ENCODE data around the gene RNASE8.

The RNASE8 gene

DNA sequence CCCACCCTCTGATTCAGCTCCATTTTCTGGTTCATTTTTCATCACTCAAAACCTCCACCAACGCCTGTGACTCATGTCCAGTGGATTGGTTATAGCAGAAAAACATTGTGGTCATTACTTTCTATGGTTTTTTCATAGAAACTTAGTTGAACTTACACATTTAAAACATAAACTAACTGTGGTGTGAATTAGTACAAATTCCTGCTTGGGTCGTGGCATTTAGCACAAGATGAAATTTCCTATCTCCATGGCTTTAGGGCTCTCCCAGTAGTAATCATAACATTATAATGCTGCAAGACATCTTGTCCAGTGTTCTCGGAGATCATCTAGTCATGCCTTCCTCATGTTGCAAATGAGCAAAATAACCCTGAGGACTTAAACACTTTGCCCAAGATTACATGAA lies 8.3 kb upstream of the RNASE8 start:
- Histone ChIP-seq H3K4me3 (ENCODE audit: low read depth in 1 of 5, low read length in 5 of 5) (no peak overlapping the region), H3K9me3 (ENCODE audit: control insufficient read depth in 5 of 5, low read length in 5 of 5) (no peaks in the 10 kb centered on the region), H3K27ac (ENCODE audit: low read depth, low read length) (peak overlapping the region; percentile 48), H3K27me3 (ENCODE audit: control insufficient read depth in 5 of 5, insufficient read depth in 4 of 5, low read length in 5 of 5) (no peaks in the 10 kb centered on the region), H3K9ac (ENCODE audit: low read length in 5 of 5) (no peak overlapping the region), H3K4me1 (ENCODE audit: control insufficient read depth in 5 of 5, insufficient read depth in 5 of 5, low read length in 5 of 5) (peaks cover 2 to 34% (median 28%) of the 10 kb centered on the region in 5 donors), H3K36me3 (ENCODE audit: control insufficient read depth in 5 of 5, insufficient read depth in 5 of 5, low read length in 5 of 5) (no peaks in the 10 kb centered on the region)

DNA sequence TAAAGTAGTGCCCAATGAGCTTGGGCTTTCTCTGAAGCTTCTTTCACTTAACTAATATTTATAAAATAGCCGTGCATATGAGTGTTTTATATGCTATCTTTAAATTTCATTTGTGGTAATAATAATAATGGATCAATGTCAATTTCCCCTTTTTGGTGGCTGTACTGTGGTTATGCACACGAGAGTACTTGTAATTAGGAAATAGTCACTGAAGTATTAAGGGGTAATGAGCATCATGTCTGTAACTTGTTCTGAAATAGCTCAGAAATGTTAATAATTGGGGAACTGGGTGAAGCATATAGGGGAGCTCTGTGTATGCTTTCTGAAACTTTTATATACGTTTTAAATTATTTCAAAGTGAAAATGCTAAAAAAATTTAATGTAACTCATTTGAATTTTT lies 7.0 kb upstream of the RNASE8 start:
- H3K9ac ChIP-seq (ENCODE audit: low read length in 5 of 5), result no peak overlapping the region
- H3K9me3 ChIP-seq (ENCODE audit: control insufficient read depth in 5 of 5, low read length in 5 of 5), result no peaks in the 10 kb centered on the region
- no peaks in the 10 kb centered on the region for H3K27me3 ChIP-seq (ENCODE audit: control insufficient read depth in 5 of 5, insufficient read depth in 4 of 5, low read length in 5 of 5)
- H3K4me1 ChIP-seq (ENCODE audit: control insufficient read depth in 5 of 5, insufficient read depth in 5 of 5, low read length in 5 of 5), result peaks cover 2 to 31% (median 22%) of the 10 kb centered on the region in 5 donors
- H3K4me3 ChIP-seq (ENCODE audit: low read depth in 1 of 5, low read length in 5 of 5), result no peak overlapping the region
- no peaks in the 10 kb centered on the region for H3K36me3 ChIP-seq (ENCODE audit: control insufficient read depth in 5 of 5, insufficient read depth in 5 of 5, low read length in 5 of 5)
- H3K27ac ChIP-seq (ENCODE audit: low read depth, low read length), result no peak overlapping the region

DNA sequence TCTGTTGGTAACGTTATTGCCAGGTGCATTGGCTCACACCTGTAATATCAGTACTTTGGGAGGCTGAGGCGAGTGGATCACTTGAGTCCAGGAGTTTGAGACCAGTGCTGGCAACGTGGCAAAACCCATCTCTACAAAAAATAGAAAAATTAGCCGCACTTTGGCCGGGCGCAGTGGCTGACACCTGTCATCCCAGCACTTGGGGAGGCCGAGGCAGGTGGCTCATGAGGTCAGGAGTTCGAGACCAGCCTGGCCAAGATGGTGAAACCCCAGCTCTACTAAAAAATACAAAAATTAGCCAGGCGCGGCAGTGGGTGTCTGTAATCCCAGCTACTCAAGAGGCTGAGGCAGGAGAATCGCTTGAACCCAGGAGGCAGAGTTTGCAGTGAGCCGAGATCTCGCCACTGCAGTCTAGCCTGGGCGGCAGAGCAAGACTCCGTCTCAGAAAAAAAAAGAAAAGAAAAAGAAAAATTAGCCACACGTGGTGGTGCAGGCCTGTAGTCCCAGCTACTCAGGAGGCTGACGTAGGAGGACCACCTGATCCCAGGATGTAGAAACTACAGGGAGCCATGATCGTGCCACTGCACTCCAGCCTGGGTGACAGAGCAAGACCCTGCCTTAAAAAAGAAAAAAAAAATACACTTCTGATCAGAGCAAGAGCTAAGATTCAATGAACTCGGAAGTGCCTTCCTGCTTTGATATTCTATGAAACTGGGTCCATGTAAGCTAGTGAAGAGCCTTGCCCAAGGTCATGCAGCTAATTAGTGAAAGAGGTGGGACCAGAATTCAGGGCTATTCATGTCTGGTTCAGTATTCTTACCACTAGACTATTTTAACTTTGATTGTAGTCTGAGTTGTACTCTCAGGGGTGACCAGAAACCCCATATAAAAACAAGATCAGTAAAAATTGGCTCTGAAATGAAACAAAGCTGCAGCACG lies 4.2 kb upstream of the RNASE8 start:
- H3K9ac ChIP-seq (ENCODE audit: low read length in 5 of 5), result no peak overlapping the region
- peaks cover 3 to 23% (median 20%) of the 10 kb centered on the region in 5 donors for H3K4me1 ChIP-seq (ENCODE audit: control insufficient read depth in 5 of 5, insufficient read depth in 5 of 5, low read length in 5 of 5)
- no peak overlapping the region for H3K4me3 ChIP-seq (ENCODE audit: low read depth in 1 of 5, low read length in 5 of 5)
- H3K36me3 ChIP-seq (ENCODE audit: control insufficient read depth in 5 of 5, insufficient read depth in 5 of 5, low read length in 5 of 5), result no peaks in the 10 kb centered on the region
- no peaks in the 10 kb centered on the region for H3K9me3 ChIP-seq (ENCODE audit: control insufficient read depth in 5 of 5, low read length in 5 of 5)
- H3K27me3 ChIP-seq (ENCODE audit: control insufficient read depth in 5 of 5, insufficient read depth in 4 of 5, low read length in 5 of 5), result no peaks in the 10 kb centered on the region
- H3K27ac ChIP-seq (ENCODE audit: low read depth, low read length), result no peak overlapping the region

DNA sequence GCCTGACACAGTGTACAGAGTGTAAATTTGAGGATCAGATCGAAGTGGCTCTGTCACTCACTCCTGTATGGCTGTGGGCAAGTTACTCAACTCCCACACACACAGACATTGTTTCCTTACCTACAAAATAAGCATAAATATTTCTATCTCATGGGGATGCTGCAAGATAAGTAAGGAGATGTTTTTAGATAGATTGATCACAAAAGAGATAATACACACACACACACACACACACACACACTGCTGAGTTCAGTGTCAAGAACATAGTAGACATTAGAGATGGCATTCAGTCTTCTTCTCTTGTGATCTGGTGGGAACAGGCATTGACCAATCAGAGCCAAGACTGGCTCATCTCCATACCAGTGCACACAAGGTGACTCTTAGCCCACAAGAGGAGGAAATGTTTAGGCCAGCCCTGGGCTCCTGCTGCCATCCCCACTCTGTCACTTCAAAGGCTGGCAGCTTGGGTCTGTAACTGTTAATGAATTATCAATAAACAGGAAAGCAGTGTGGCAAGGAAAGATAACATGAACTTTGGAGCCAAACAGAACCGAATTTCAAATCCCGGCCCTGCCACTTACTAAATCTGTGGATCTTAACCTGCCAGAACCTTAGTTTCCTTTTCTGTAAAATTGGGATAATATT lies 3.4 kb upstream of the RNASE8 start:
- H3K27ac ChIP-seq (ENCODE audit: low read depth, low read length), result no peak overlapping the region
- H3K9ac ChIP-seq (ENCODE audit: low read length in 5 of 5), result no peak overlapping the region
- no peaks in the 10 kb centered on the region for H3K27me3 ChIP-seq (ENCODE audit: control insufficient read depth in 5 of 5, insufficient read depth in 4 of 5, low read length in 5 of 5)

DNA sequence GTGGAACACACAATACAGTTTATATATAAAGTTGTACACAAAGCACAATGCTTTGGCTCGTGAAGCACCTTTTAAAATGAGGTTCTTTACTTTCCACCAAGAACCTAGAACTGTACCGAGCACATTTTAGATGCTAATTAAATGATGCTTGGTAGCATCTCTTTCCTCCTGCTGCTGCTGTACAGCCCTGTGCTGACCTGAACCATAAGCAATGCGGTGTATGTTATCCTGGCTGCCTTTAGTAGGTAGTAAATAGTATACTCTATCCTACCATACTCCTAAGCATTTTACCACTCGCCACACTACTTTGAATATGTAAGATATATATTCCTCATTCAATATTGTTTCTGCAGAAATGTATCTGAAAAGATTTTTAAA lies 2.9 kb upstream of the RNASE8 start:
- Histone ChIP-seq H3K27ac (ENCODE audit: low read depth, low read length) (no peak overlapping the region), H3K4me3 (ENCODE audit: low read depth in 1 of 5, low read length in 5 of 5) (no peak overlapping the region), H3K9me3 (ENCODE audit: control insufficient read depth in 5 of 5, low read length in 5 of 5) (no peaks in the 10 kb centered on the region), H3K4me1 (ENCODE audit: control insufficient read depth in 5 of 5, insufficient read depth in 5 of 5, low read length in 5 of 5) (peaks cover 3 to 20% (median 15%) of the 10 kb centered on the region in 5 donors), H3K36me3 (ENCODE audit: control insufficient read depth in 5 of 5, insufficient read depth in 5 of 5, low read length in 5 of 5) (no peaks in the 10 kb centered on the region), H3K27me3 (ENCODE audit: control insufficient read depth in 5 of 5, insufficient read depth in 4 of 5, low read length in 5 of 5) (no peaks in the 10 kb centered on the region), H3K9ac (ENCODE audit: low read length in 5 of 5) (no peak overlapping the region)

More for the DNA sequence above, 3.4 kb upstream of the RNASE8 start:
- no peaks in the 10 kb centered on the region for H3K9me3 ChIP-seq (ENCODE audit: control insufficient read depth in 5 of 5, low read length in 5 of 5)
- peaks cover 3 to 22% (median 17%) of the 10 kb centered on the region in 5 donors for H3K4me1 ChIP-seq (ENCODE audit: control insufficient read depth in 5 of 5, insufficient read depth in 5 of 5, low read length in 5 of 5)
- H3K36me3 ChIP-seq (ENCODE audit: control insufficient read depth in 5 of 5, insufficient read depth in 5 of 5, low read length in 5 of 5), result no peaks in the 10 kb centered on the region
- H3K4me3 ChIP-seq (ENCODE audit: low read depth in 1 of 5, low read length in 5 of 5), result no peak overlapping the region

DNA sequence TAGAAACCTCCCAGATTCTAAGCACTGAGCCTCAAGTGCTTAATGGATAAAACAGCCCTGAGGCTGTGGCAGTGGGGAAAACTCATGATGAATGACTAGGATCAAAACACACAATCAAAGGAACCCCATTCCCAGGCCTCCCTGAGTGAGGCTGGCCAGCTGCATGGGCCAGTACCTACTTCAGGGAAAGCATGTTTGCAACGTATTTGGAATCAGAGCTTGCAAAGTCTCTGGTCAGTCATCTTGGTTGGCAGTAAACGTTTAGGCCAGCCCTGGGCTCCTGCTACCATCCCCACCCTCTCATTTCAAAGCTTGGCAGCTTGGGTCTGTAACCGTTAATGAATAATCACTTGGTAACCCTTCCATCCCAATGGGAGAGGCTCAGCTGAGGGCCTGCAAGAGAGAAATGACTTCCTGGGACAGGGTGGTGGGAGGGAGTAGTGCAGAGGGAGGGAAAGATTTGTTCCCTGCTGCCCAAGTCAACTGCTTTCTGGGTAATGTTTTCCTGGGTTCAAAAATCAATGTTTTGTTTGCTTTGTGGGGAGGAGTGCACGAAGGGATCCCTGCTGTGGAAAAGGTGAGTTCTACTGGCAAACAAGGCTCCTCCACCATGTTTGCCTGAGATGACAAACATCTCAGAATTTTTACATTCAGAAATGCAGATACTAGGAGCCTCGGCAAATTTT lies 2.0 kb upstream of the RNASE8 start:
- no peaks in the 10 kb centered on the region for H3K36me3 ChIP-seq (ENCODE audit: control insufficient read depth in 5 of 5, insufficient read depth in 5 of 5, low read length in 5 of 5)
- no peaks in the 10 kb centered on the region for H3K9me3 ChIP-seq (ENCODE audit: control insufficient read depth in 5 of 5, low read length in 5 of 5)
- H3K9ac ChIP-seq (ENCODE audit: low read length in 5 of 5), result no peak overlapping the region
- no peak overlapping the region for H3K4me3 ChIP-seq (ENCODE audit: low read depth in 1 of 5, low read length in 5 of 5)
- peaks cover 3 to 25% (median 18%) of the 10 kb centered on the region in 5 donors for H3K4me1 ChIP-seq (ENCODE audit: control insufficient read depth in 5 of 5, insufficient read depth in 5 of 5, low read length in 5 of 5)
- no peak overlapping the region for H3K27ac ChIP-seq (ENCODE audit: low read depth, low read length)
- H3K27me3 ChIP-seq (ENCODE audit: control insufficient read depth in 5 of 5, insufficient read depth in 4 of 5, low read length in 5 of 5), result no peaks in the 10 kb centered on the region

DNA sequence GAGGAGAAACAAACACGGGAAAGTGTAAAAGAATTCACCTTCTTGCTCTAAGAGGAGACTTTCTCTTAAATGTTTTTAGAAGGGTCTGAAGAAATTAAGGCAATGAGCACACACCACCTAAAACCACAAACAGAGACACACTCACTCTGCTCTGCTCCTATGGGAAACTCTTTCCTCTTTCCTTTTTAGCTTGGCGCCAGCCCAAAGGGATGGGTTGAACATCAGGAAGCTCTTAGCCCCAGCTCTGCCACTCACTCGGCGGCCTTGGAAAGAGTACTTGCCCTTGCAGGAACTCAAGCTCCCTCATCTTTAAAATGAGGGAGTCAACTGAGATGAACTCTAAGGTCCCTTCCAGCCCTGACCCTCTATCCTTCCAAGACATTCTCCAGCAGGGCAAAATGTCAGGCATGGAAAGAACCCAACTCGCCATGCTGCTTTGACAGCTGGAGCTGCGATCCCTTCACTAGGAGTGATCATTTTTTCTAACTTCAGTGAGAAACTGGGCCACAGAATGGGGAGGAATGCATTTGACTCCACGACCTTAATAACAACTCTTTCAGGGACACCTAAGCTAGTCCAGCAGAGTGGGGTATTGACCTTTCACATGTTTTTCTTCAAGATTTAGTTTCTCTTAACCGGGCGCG lies 980 bp upstream of the RNASE8 start:
- Histone ChIP-seq H3K9ac (ENCODE audit: low read length in 5 of 5) (no peak overlapping the region), H3K36me3 (ENCODE audit: control insufficient read depth in 5 of 5, insufficient read depth in 5 of 5, low read length in 5 of 5) (no peaks in the 10 kb centered on the region), H3K4me1 (ENCODE audit: control insufficient read depth in 5 of 5, insufficient read depth in 5 of 5, low read length in 5 of 5) (peaks cover 3 to 34% (median 28%) of the 10 kb centered on the region in 5 donors), H3K4me3 (ENCODE audit: low read depth in 1 of 5, low read length in 5 of 5) (no peak overlapping the region), H3K9me3 (ENCODE audit: control insufficient read depth in 5 of 5, low read length in 5 of 5) (no peaks in the 10 kb centered on the region), H3K27me3 (ENCODE audit: control insufficient read depth in 5 of 5, insufficient read depth in 4 of 5, low read length in 5 of 5) (no peaks in the 10 kb centered on the region), H3K27ac (ENCODE audit: low read depth, low read length) (no peak overlapping the region)

DNA sequence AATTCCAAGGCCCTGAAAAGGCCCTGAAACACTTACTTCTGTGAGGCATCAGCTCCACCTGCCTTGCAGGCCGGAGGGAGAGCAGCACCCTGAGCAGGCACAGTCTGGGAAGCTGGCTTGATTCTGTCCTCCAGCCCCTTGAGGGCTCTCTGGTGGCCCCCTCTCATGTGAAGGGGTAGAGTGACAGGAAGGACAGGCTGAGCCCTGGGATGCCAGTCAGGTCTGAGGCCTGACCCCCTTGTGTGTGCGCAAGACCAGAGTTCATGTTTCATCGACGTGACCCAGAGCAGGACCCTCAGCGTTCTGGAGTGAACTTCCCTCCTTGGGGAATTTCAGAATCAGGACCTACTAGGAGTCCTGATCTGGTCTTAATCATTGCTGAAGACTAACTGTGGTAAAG lies 1.3 kb downstream of the RNASE8 start:
- Histone ChIP-seq H3K36me3 (ENCODE audit: control insufficient read depth in 5 of 5, insufficient read depth in 5 of 5, low read length in 5 of 5) (no peaks in the 10 kb centered on the region), H3K4me3 (ENCODE audit: low read depth in 1 of 5, low read length in 5 of 5) (no peak overlapping the region), H3K9me3 (ENCODE audit: control insufficient read depth in 5 of 5, low read length in 5 of 5) (no peaks in the 10 kb centered on the region), H3K27ac (ENCODE audit: low read depth, low read length) (no peak overlapping the region), H3K27me3 (ENCODE audit: control insufficient read depth in 5 of 5, insufficient read depth in 4 of 5, low read length in 5 of 5) (no peaks in the 10 kb centered on the region), H3K9ac (ENCODE audit: low read length in 5 of 5) (no peak overlapping the region), H3K4me1 (ENCODE audit: control insufficient read depth in 5 of 5, insufficient read depth in 5 of 5, low read length in 5 of 5) (peaks cover 5 to 53% (median 43%) of the 10 kb centered on the region in 5 donors)

DNA sequence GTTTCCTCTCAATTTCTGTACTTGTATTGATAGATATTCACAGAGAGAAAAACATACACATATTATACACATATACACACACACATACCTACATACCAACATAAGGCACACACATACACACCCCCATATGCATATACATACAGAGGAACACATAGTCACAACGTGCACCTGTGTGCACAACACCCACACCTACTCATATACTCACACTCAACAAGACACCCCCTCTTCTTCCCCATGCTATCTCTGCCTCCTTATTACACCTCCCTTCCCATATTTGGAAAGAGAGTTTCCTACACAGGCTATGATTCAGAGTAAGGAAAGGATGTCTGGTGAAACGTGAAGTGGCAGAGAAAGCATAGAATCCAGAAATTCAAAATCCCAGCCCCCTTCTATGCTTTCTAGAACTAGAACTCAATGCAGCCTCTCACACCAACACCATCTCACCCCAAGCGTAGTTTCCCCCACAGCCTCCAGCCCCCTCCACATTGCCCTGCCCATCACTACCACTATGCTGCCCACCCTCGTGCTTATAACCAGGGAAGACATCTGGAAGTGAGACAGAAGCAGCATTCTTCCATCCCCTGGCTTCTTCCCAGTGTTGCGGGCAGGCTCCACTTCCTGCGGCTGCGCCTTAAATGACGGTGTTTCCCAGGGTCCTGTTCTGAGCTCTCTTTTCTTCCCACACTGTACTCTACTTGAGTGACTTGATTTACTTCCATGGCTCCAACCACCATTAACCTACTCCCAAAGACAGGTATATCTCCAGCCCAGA lies 2.4 kb downstream of the RNASE8 start:
- peaks cover 5 to 48% (median 44%) of the 10 kb centered on the region in 5 donors for H3K4me1 ChIP-seq (ENCODE audit: control insufficient read depth in 5 of 5, insufficient read depth in 5 of 5, low read length in 5 of 5)
- H3K27me3 ChIP-seq (ENCODE audit: control insufficient read depth in 5 of 5, insufficient read depth in 4 of 5, low read length in 5 of 5), result no peaks in the 10 kb centered on the region
- no peaks in the 10 kb centered on the region for H3K36me3 ChIP-seq (ENCODE audit: control insufficient read depth in 5 of 5, insufficient read depth in 5 of 5, low read length in 5 of 5)
- peak overlapping the region in 1 of 5 donors; percentile 44 for H3K4me3 ChIP-seq (ENCODE audit: low read depth in 1 of 5, low read length in 5 of 5)
- peak overlapping the region; percentile 82 for H3K27ac ChIP-seq (ENCODE audit: low read depth, low read length)
- peak overlapping the region in 1 of 5 donors; percentile 7 for H3K9ac ChIP-seq (ENCODE audit: low read length in 5 of 5)
- H3K9me3 ChIP-seq (ENCODE audit: control insufficient read depth in 5 of 5, low read length in 5 of 5), result no peaks in the 10 kb centered on the region
